HepG2 (cell line): Measurements from ENCODE around the gene STOML2. TPM values are rescaled to one million over a fixed set of nuclear protein-coding genes. Genes with fewer than 3 reads are reported as not detected.

Experiments
- BRF2 ChIP-seq: sonication (generic); formaldehyde crosslinking; IDR thresholded peaks from 2 replicates; pipeline ENCODE4 v1.8.1; 2022; ENCODE audit warnings: mild to moderate bottlenecking, missing genetic modification reagents
- CAMTA2 ChIP-seq: sonication (generic); formaldehyde crosslinking; IDR thresholded peaks from 2 replicates; pipeline ENCODE4 v1.4.0; 2020; ENCODE audit warnings: mild to moderate bottlenecking, missing genetic modification reagents, borderline replicate concordance
- CEBPB ChIP-seq: IDR thresholded peaks from 2 replicates; pipeline ENCODE4 v1.6.1; 2011; ENCODE audit warnings: low read depth, low read length, improper control_type of control experiment, borderline replicate concordance
- DZIP1 ChIP-seq: sonication (generic); formaldehyde crosslinking; IDR thresholded peaks from 2 replicates; pipeline ENCODE4 v1.5.0; 2020; ENCODE audit warnings: mild to moderate bottlenecking, missing genetic modification reagents
- FIP1L1 ChIP-seq: fragments of 200-400 bp; formaldehyde crosslinking; IDR thresholded peaks from 2 replicates; pipeline ENCODE4 v1.6.1; 2018; ENCODE audit warnings: low read depth, mild to moderate bottlenecking, low read length, moderate library complexity, borderline replicate concordance; ENCODE audit not compliant: insufficient read depth
- HMGA1 ChIP-seq: sonication (generic); formaldehyde crosslinking; conservative IDR thresholded peaks from 2 replicates; pipeline ENCODE4 v1.4.0; 2020; ENCODE audit warnings: missing genetic modification reagents
- KAT7 ChIP-seq: IDR thresholded peaks from 2 replicates; pipeline ENCODE4 v1.6.1; 2018; ENCODE audit warnings: borderline replicate concordance, missing compliant biosample characterization
- KLF13 ChIP-seq: sonication (generic); formaldehyde crosslinking; IDR thresholded peaks from 2 replicates; pipeline ENCODE4 v1.4.0; 2020; ENCODE audit warnings: mild to moderate bottlenecking, missing genetic modification reagents
- NFRKB ChIP-seq: fragments of 450-650 bp; IDR thresholded peaks from 2 replicates; pipeline ENCODE4 v1.6.1; 2017
- NR1H2 ChIP-seq: sonication (generic); formaldehyde crosslinking; IDR thresholded peaks from 2 replicates; pipeline ENCODE4 v1.8.1; 2022; ENCODE audit warnings: low read depth, missing genetic modification reagents, borderline replicate concordance
- ZNF160 ChIP-seq: sonication (generic); formaldehyde crosslinking; IDR thresholded peaks from 2 replicates; pipeline ENCODE4 v1.8.0; 2022; ENCODE audit warnings: mild to moderate bottlenecking, inconsistent platforms, missing genetic modification reagents
- ZNF850 ChIP-seq: sonication (generic); formaldehyde crosslinking; conservative IDR thresholded peaks from 2 replicates; pipeline ENCODE4 v1.9.0; 2021; ENCODE audit warnings: mild to moderate bottlenecking, missing genetic modification reagents
- polyA plus RNA-seq, 8 experiments: library from polyadenylated mRNA; depleted of rRNA in 3 of 8; stranded (reverse) in 7 of 8; unstranded in 1 of 8; fragments of >200 nt; fragmentation: Illumina TruSeq in 4 of 8; extraction: Trizol in 4 of 8; gene quantifications; 2 replicates each; pipeline versions ENCODE4 v1.2.1 to v1.2.3, GENCODE V29; 2011 to 2016; ENCODE audit warnings: low read depth in 4 of 8, missing spikeins in 1 of 8, mixed read lengths in 1 of 8; ENCODE audit not compliant: insufficient read depth in 1 of 8
- total RNA-seq, 5 experiments: library from RNA; depleted of rRNA; stranded (reverse); fragments of >200 nt; fragmentation: Illumina TruSeq; extraction: Trizol; gene quantifications; 2 replicates each; pipeline ENCODE4 v1.2.3, GENCODE V29; 2016; ENCODE audit warnings: low read depth in 1 of 5
- TF ChIP-seq, protein P1 (sequence below): sonication (generic); formaldehyde crosslinking; IDR thresholded peaks from 2 replicates; pipeline ENCODE4 v1.4.0; 2020; ENCODE audit warnings: missing genetic modification reagents
- TF ChIP-seq, protein P2 (sequence below): sonication (generic); formaldehyde crosslinking; IDR thresholded peaks from 2 replicates; pipeline ENCODE4 v1.5.1; 2020; ENCODE audit warnings: mild to moderate bottlenecking, missing genetic modification reagents, moderate library complexity
- TF ChIP-seq, protein P3 (sequence below): sonication (generic); formaldehyde crosslinking; IDR thresholded peaks from 2 replicates; pipeline ENCODE4 v1.9.0; 2021; ENCODE audit warnings: missing genetic modification reagents, borderline replicate concordance
- TF ChIP-seq, protein P4 (sequence below): sonication (generic); formaldehyde crosslinking; IDR thresholded peaks from 2 replicates; pipeline ENCODE4 v1.4.0; 2020; ENCODE audit warnings: mild to moderate bottlenecking, missing genetic modification reagents

The STOML2 gene
- total and polyA plus RNA-seq, 2 of the 13 experiments (the other 11 are each of a cell fraction or from before 2014, with no cell fraction given) = 245 to 250 TPM

DNA sequence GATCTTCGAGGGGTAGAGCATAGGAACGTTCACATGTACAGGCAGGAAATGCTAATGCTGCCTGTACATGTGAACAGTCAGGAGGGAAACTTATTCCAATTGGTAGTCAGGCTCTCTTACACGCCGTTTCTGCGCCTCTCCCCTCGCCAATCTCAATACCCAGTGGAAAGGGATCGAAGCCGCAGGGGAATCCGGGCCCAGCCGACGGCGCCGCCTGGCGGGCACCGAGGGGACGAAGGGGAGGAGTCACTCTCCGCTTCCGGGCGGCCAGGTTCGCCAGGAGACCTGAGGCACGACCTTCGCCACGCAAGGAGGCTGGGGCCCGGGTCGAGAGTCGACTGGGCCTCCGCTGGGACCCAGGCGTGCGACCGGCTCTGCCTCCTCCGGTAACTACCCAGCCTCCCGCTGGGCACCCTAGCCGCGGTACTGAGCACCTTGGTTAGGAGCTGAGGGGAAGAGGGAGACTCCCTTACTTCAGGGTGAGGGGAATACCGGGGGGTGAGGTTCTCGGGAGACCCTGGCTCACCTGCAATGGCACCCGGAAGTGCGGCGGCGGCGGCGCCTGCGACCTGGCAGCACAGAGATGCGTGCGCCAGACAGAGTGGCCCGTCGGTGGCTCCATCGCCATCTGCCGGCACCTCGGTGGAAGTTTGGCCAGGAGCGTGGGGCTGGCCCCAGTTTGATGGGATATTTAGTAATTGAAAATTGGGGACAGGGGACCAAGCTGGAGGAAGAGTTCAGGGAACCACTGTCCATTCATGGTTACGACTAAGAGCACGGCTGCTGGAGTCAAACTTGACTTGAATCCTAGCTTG is 6.7 kb downstream of the STOML2 start, which contains the start of gene PIGO (continued):
- TF ChIP-seq, protein P1, sequence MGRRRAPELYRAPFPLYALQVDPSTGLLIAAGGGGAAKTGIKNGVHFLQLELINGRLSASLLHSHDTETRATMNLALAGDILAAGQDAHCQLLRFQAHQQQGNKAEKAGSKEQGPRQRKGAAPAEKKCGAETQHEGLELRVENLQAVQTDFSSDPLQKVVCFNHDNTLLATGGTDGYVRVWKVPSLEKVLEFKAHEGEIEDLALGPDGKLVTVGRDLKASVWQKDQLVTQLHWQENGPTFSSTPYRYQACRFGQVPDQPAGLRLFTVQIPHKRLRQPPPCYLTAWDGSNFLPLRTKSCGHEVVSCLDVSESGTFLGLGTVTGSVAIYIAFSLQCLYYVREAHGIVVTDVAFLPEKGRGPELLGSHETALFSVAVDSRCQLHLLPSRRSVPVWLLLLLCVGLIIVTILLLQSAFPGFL (CRISPR knock-in tag) = no peak
- TF ChIP-seq, protein P2, sequence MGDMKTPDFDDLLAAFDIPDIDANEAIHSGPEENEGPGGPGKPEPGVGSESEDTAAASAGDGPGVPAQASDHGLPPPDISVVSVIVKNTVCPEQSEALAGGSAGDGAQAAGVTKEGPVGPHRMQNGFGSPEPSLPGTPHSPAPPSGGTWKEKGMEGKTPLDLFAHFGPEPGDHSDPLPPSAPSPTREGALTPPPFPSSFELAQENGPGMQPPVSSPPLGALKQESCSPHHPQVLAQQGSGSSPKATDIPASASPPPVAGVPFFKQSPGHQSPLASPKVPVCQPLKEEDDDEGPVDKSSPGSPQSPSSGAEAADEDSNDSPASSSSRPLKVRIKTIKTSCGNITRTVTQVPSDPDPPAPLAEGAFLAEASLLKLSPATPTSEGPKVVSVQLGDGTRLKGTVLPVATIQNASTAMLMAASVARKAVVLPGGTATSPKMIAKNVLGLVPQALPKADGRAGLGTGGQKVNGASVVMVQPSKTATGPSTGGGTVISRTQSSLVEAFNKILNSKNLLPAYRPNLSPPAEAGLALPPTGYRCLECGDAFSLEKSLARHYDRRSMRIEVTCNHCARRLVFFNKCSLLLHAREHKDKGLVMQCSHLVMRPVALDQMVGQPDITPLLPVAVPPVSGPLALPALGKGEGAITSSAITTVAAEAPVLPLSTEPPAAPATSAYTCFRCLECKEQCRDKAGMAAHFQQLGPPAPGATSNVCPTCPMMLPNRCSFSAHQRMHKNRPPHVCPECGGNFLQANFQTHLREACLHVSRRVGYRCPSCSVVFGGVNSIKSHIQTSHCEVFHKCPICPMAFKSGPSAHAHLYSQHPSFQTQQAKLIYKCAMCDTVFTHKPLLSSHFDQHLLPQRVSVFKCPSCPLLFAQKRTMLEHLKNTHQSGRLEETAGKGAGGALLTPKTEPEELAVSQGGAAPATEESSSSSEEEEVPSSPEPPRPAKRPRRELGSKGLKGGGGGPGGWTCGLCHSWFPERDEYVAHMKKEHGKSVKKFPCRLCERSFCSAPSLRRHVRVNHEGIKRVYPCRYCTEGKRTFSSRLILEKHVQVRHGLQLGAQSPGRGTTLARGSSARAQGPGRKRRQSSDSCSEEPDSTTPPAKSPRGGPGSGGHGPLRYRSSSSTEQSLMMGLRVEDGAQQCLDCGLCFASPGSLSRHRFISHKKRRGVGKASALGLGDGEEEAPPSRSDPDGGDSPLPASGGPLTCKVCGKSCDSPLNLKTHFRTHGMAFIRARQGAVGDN = peak; percentile 95
- TF ChIP-seq ZNF160 (CRISPR knock-in tag) = peak; percentile 81; the same call in 1 of the 2 replicates
- peak; percentile 60; the same call in 1 of the 2 replicates for TF ChIP-seq BRF2
- TF ChIP-seq KLF13 (CRISPR knock-in tag) = no peak
- no peak for TF ChIP-seq HMGA1 (CRISPR knock-in tag)
- TF ChIP-seq ZNF850 (CRISPR knock-in tag) = peak; percentile 67; the same call in 1 of the 2 replicates
- no peak for TF ChIP-seq NR1H2 (CRISPR knock-in tag)
- TF ChIP-seq CAMTA2 (CRISPR knock-in tag) = peak; percentile 50; the same call in 1 of the 2 replicates
- no peak; the same call in 1 of the 2 replicates for TF ChIP-seq KAT7 (CRISPR knock-in tag)
- no peak for TF ChIP-seq FIP1L1
- TF ChIP-seq CEBPB = no peak
- TF ChIP-seq, protein P3, sequence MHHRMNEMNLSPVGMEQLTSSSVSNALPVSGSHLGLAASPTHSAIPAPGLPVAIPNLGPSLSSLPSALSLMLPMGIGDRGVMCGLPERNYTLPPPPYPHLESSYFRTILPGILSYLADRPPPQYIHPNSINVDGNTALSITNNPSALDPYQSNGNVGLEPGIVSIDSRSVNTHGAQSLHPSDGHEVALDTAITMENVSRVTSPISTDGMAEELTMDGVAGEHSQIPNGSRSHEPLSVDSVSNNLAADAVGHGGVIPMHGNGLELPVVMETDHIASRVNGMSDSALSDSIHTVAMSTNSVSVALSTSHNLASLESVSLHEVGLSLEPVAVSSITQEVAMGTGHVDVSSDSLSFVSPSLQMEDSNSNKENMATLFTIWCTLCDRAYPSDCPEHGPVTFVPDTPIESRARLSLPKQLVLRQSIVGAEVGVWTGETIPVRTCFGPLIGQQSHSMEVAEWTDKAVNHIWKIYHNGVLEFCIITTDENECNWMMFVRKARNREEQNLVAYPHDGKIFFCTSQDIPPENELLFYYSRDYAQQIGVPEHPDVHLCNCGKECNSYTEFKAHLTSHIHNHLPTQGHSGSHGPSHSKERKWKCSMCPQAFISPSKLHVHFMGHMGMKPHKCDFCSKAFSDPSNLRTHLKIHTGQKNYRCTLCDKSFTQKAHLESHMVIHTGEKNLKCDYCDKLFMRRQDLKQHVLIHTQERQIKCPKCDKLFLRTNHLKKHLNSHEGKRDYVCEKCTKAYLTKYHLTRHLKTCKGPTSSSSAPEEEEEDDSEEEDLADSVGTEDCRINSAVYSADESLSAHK (CRISPR knock-in tag) = no peak
- no peak for TF ChIP-seq DZIP1 (CRISPR knock-in tag)
- TF ChIP-seq, protein P4, sequence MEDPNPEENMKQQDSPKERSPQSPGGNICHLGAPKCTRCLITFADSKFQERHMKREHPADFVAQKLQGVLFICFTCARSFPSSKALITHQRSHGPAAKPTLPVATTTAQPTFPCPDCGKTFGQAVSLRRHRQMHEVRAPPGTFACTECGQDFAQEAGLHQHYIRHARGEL (CRISPR knock-in tag) = 0 out of 2 replicates have a peak, but pooled peaks have one; percentile 21
- TF ChIP-seq NFRKB = no peak
